ENCODE results near the gene ERC2.

ERC2 gene

GRCh38 chr3:55641964-55642363, 826.3 kb downstream of the ERC2 start:
- peaks cover 11% of the 10 kb centered on the region for H3K27me3 ChIP-seq (ENCODE audit: control insufficient read depth, insufficient read depth, low read length)

GRCh38 chr3:55639896-55640765, 828.1 kb downstream of the ERC2 start:
- Histone ChIP-seq H3K4me1 (ENCODE audit: control insufficient read depth, insufficient read depth, low read length) (no peaks in the 10 kb centered on the region), H3K36me3 (ENCODE audit: insufficient read depth, low read length) (no peaks in the 10 kb centered on the region), H3K4me2 (ENCODE audit: low read length) (no peak overlapping the region), H3K9ac (ENCODE audit: low read depth, low read length) (no peak overlapping the region), H3K4me3 (ENCODE audit: low read length) (no peak overlapping the region), H3K9me3 (replicated peaks; ENCODE audit: low read length) (no peaks in the 10 kb centered on the region), H3K27me3 (ENCODE audit: control insufficient read depth, insufficient read depth, low read length) (no peaks in the 10 kb centered on the region)

More at GRCh38 chr3:55641964-55642363, 826.3 kb downstream of the ERC2 start:
- Histone ChIP-seq H3K9ac (ENCODE audit: low read depth, low read length) (no peak overlapping the region), H3K4me2 (ENCODE audit: low read length) (no peak overlapping the region), H3K4me3 (ENCODE audit: low read length) (no peak overlapping the region), H3K9me3 (replicated peaks; ENCODE audit: low read length) (no peaks in the 10 kb centered on the region), H3K36me3 (ENCODE audit: insufficient read depth, low read length) (no peaks in the 10 kb centered on the region), H3K4me1 (ENCODE audit: control insufficient read depth, insufficient read depth, low read length) (no peaks in the 10 kb centered on the region)

GRCh38 chr3:55639143-55639542, 829.1 kb downstream of the ERC2 start:
- H3K27me3 ChIP-seq (ENCODE audit: control insufficient read depth, insufficient read depth, low read length): no peaks in the 10 kb centered on the region
- H3K4me2 ChIP-seq (ENCODE audit: low read length): no peak overlapping the region
- H3K4me3 ChIP-seq (ENCODE audit: low read length): no peak overlapping the region
- no peaks in the 10 kb centered on the region for H3K36me3 ChIP-seq (ENCODE audit: insufficient read depth, low read length)
- H3K9ac ChIP-seq (ENCODE audit: low read depth, low read length): no peak overlapping the region
- no peaks in the 10 kb centered on the region for H3K9me3 ChIP-seq (replicated peaks; ENCODE audit: low read length)
- H3K4me1 ChIP-seq (ENCODE audit: control insufficient read depth, insufficient read depth, low read length): no peaks in the 10 kb centered on the region

- Histone ChIP-seq H3K27me3 (ENCODE audit: control insufficient read depth, insufficient read depth, low read length) (no peaks in the 10 kb centered on the region), H3K4me2 (ENCODE audit: low read length) (no peak overlapping the region)
Measured at GRCh38 chr3:55637906-55638638, 830.2 kb downstream of the ERC2 start.

GRCh38 chr3:55636300-55637195, 831.7 kb downstream of the ERC2 start:
- no peaks in the 10 kb centered on the region for H3K4me1 ChIP-seq (ENCODE audit: control insufficient read depth, insufficient read depth, low read length)
- no peak overlapping the region for H3K4me3 ChIP-seq (ENCODE audit: low read length)
- no peaks in the 10 kb centered on the region for H3K27me3 ChIP-seq (ENCODE audit: control insufficient read depth, insufficient read depth, low read length)
- no peaks in the 10 kb centered on the region for H3K9me3 ChIP-seq (replicated peaks; ENCODE audit: low read length)
- no peak overlapping the region for H3K4me2 ChIP-seq (ENCODE audit: low read length)
- H3K36me3 ChIP-seq (ENCODE audit: insufficient read depth, low read length): no peaks in the 10 kb centered on the region
- H3K9ac ChIP-seq (ENCODE audit: low read depth, low read length): no peak overlapping the region

More at GRCh38 chr3:55637906-55638638, 830.2 kb downstream of the ERC2 start:
- H3K9ac ChIP-seq (ENCODE audit: low read depth, low read length): no peak overlapping the region
- H3K36me3 ChIP-seq (ENCODE audit: insufficient read depth, low read length): no peaks in the 10 kb centered on the region
- no peaks in the 10 kb centered on the region for H3K9me3 ChIP-seq (replicated peaks; ENCODE audit: low read length)
- no peak overlapping the region for H3K4me3 ChIP-seq (ENCODE audit: low read length)
- H3K4me1 ChIP-seq (ENCODE audit: control insufficient read depth, insufficient read depth, low read length): no peaks in the 10 kb centered on the region

- Histone ChIP-seq H3K9me3 (replicated peaks; ENCODE audit: low read length) (no peaks in the 10 kb centered on the region), H3K4me2 (ENCODE audit: low read length) (no peak overlapping the region), H3K4me3 (ENCODE audit: low read length) (no peak overlapping the region), H3K36me3 (ENCODE audit: insufficient read depth, low read length) (no peaks in the 10 kb centered on the region), H3K4me1 (ENCODE audit: control insufficient read depth, insufficient read depth, low read length) (no peaks in the 10 kb centered on the region), H3K27me3 (ENCODE audit: control insufficient read depth, insufficient read depth, low read length) (no peaks in the 10 kb centered on the region), H3K9ac (ENCODE audit: low read depth, low read length) (no peak overlapping the region)
Measured at GRCh38 chr3:55634345-55634744, 833.9 kb downstream of the ERC2 start.

GRCh38 chr3:55633333-55633732, 834.9 kb downstream of the ERC2 start:
- Histone ChIP-seq H3K9ac (ENCODE audit: low read depth, low read length) (no peak overlapping the region), H3K36me3 (ENCODE audit: insufficient read depth, low read length) (no peaks in the 10 kb centered on the region), H3K27me3 (ENCODE audit: control insufficient read depth, insufficient read depth, low read length) (no peaks in the 10 kb centered on the region), H3K4me1 (ENCODE audit: control insufficient read depth, insufficient read depth, low read length) (no peaks in the 10 kb centered on the region), H3K9me3 (replicated peaks; ENCODE audit: low read length) (no peaks in the 10 kb centered on the region), H3K4me3 (ENCODE audit: low read length) (no peak overlapping the region), H3K4me2 (ENCODE audit: low read length) (no peak overlapping the region)

GRCh38 chr3:55631766-55632331, 836.4 kb downstream of the ERC2 start:
- Histone ChIP-seq H3K4me1 (ENCODE audit: control insufficient read depth, insufficient read depth, low read length) (no peaks in the 10 kb centered on the region), H3K4me3 (ENCODE audit: low read length) (no peak overlapping the region), H3K4me2 (ENCODE audit: low read length) (no peak overlapping the region)

GRCh38 chr3:55630921-55631299, 837.4 kb downstream of the ERC2 start:
- peaks cover 4% of the 10 kb centered on the region for H3K4me1 ChIP-seq (ENCODE audit: control insufficient read depth, insufficient read depth, low read length)
- no peak overlapping the region for H3K4me3 ChIP-seq (ENCODE audit: low read length)
- H3K9ac ChIP-seq (ENCODE audit: low read depth, low read length): no peak overlapping the region
- no peak overlapping the region for H3K4me2 ChIP-seq (ENCODE audit: low read length)
- H3K9me3 ChIP-seq (replicated peaks; ENCODE audit: low read length): no peaks in the 10 kb centered on the region
- no peaks in the 10 kb centered on the region for H3K27me3 ChIP-seq (ENCODE audit: control insufficient read depth, insufficient read depth, low read length)
- H3K36me3 ChIP-seq (ENCODE audit: insufficient read depth, low read length): no peaks in the 10 kb centered on the region

More at GRCh38 chr3:55631766-55632331, 836.4 kb downstream of the ERC2 start:
- no peaks in the 10 kb centered on the region for H3K9me3 ChIP-seq (replicated peaks; ENCODE audit: low read length)
- no peaks in the 10 kb centered on the region for H3K27me3 ChIP-seq (ENCODE audit: control insufficient read depth, insufficient read depth, low read length)
- no peak overlapping the region for H3K9ac ChIP-seq (ENCODE audit: low read depth, low read length)
- no peaks in the 10 kb centered on the region for H3K36me3 ChIP-seq (ENCODE audit: insufficient read depth, low read length)

GRCh38 chr3:55630280-55630920, 837.9 kb downstream of the ERC2 start:
- Histone ChIP-seq H3K9ac (ENCODE audit: low read depth, low read length) (no peak overlapping the region), H3K27me3 (ENCODE audit: control insufficient read depth, insufficient read depth, low read length) (no peaks in the 10 kb centered on the region), H3K4me1 (ENCODE audit: control insufficient read depth, insufficient read depth, low read length) (peaks cover 4% of the 10 kb centered on the region), H3K4me3 (ENCODE audit: low read length) (no peak overlapping the region), H3K4me2 (ENCODE audit: low read length) (no peak overlapping the region), H3K36me3 (ENCODE audit: insufficient read depth, low read length) (no peaks in the 10 kb centered on the region), H3K9me3 (replicated peaks; ENCODE audit: low read length) (no peaks in the 10 kb centered on the region)
